Femur (tissue), 1 donor: Measurements from ENCODE around the gene CTR9.

Source experiments
- DNase-seq: peaks from one replicate; pipeline ENCODE4 v3.0.0-alpha.2; 2017

CTR9 gene

GRCh38 chr11:10743354-10744000, 7.6 kb upstream of the CTR9 start:
- no peak for DNase-seq

DNA sequence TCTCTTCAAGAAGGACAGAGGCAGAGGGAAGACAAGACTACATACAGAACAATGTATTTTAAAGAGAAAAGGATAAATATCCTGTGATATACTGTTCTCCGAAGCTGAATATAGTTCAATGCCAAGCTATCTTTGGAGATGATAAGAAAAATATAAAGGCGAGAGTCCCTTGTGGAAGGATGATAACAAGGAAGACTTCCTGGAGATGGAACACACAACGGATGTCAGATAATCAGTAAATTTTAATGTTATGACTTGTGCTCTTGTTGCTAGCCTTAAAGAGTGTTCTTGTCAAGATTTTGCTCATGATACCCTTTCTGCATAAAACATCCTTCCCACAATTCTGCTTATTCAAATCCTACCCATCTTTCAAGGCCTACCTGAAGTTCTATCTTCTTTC, 6.8 kb upstream of the CTR9 start:
- no peak for DNase-seq

GRCh38 chr11:10746871-10747270, 4.2 kb upstream of the CTR9 start:
- DNase-seq = no peak

GRCh38 chr11:10747733-10748132, 3.3 kb upstream of the CTR9 start:
- no peak for DNase-seq

- no peak for DNase-seq
Observed at GRCh38 chr11:10749476-10749875, 1.6 kb upstream of the CTR9 start.

GRCh38 chr11:10751581-10751940, 515 bp downstream of the CTR9 start:
- DNase-seq = no peak

- DNase-seq = no peak
Observed at GRCh38 chr11:10752061-10752460, 1.0 kb downstream of the CTR9 start.

DNA sequence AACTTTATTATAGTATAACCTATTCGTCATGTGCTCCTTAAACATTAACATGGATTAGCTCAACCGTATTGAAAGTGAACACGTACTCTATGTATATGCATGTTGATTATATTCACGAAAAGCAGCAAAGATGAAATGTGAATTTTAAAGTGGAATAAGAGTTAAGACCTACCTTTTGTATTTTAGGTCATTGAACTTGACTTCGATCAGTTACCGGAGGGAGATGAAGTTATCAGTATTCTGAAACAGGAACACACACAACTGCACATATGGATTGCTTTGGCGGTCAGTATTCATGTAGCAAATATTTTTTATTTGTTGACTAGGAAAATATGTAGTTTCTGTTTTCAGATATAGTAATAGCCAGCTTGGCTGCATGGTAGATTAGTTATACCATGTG, 1.4 kb downstream of the CTR9 start:
- no peak for DNase-seq

GRCh38 chr11:10758957-10759356, 7.9 kb downstream of the CTR9 start:
- no peak for DNase-seq

- no peak for DNase-seq
Observed at GRCh38 chr11:10761085-10761698, 10.1 kb downstream of the CTR9 start.

DNA sequence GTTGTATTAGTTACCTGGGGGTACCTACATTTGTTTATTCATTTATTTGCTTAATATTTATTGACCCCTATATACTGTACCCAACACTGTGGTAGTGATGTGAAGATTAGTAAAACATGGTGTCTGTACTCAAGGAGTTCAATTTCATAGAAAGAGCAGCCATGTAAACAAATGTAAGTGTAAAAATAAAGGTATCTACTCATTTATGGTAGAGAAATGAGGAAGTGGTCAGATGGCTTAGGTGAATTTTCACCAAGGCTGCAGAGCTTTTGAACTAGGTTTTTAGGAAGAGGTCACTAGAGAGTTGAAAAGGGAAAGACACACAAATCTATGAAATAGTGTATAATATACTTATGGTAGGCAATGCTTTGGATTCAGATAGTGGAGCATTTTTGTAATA, 11.1 kb downstream of the CTR9 start:
- DNase-seq = no peak

- DNase-seq = no peak
Observed at GRCh38 chr11:10762913-10763421, 11.9 kb downstream of the CTR9 start.

- no peak for DNase-seq
Observed at GRCh38 chr11:10763766-10764165, 12.7 kb downstream of the CTR9 start.

GRCh38 chr11:10764412-10764811, 13.4 kb downstream of the CTR9 start:
- DNase-seq = no peak

- peak; percentile 48 for DNase-seq
Observed at GRCh38 chr11:10770626-10771254, 19.7 kb downstream of the CTR9 start.

DNA sequence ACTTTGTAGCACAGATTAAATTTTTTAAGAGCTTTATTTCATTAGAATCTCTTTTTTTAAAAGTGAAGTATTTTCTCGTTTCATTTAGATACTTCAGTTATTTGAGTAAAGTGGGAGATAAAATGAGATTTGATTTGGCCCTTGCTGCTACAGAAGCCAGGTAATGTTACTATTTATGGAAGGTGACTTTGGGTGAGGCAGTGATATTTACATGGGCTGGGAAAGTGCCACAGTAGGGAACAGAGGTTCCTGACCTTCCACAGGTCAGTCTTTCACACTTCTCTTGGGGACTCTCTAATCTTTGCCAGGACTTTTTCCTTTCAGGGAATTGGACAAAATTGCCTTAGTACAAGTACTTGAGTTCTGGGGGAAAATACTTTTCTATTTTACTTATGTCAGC, 20.4 kb downstream of the CTR9 start:
- no peak for DNase-seq

- no peak for DNase-seq
Observed at GRCh38 chr11:10774811-10775210, 23.8 kb downstream of the CTR9 start.

DNA sequence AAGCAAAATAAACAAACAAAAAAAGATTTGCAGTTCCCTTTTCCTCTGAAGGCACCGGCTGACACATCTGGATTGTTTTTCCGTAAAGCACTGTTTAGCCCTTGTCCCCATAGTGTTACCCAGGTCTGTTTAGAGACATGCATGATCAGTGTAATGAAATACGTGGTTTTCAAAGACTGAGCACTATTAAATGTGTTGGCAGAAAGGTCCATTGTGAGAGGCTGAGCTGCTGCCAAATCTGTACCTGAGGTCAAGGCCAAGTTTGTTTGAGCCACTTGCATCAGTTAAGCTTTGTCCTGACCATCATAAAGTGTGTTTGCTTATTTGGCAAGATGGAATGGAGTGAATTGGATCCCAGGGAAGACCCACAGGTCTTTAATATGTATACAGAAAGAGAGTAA, 26.3 kb downstream of the CTR9 start:
- no peak for DNase-seq

GRCh38 chr11:10777806-10778205, 26.8 kb downstream of the CTR9 start:
- no peak for DNase-seq

DNA sequence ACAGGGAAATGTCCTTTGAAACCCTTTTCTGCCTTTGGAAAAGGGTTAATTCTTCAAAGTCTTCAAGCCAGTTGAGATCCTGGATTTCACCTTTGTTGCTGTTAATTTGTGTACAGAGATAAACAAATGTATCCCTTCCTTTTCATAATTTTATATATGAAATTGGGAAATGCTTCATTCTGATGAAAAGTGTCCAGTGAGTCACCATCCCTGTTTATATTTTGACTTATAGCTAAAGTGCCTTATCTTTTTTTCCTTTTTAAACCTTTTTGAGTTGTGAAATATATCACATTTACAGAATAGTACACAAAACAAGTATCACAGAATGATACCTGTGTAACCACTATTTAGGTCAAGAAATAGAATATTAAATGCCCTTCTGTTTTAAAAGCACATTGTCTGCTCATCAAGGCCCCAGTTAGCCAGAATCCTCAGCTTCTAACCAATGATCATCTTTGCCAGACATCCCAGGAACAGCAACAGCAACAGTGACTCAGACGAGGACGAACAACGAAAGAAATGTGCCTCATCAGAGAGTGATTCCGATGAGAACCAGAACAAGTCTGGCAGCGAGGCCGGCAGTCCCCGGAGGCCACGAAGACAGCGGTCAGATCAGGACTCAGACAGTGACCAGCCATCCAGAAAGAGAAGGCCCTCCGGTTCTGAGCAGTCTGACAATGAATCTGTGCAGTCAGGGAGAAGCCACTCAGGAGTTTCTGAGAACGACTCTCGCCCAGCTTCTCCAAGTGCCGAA, 27.3 kb downstream of the CTR9 start:
- no peak for DNase-seq

GRCh38 chr11:10779086-10779485, 28.0 kb downstream of the CTR9 start:
- DNase-seq = no peak

DNA sequence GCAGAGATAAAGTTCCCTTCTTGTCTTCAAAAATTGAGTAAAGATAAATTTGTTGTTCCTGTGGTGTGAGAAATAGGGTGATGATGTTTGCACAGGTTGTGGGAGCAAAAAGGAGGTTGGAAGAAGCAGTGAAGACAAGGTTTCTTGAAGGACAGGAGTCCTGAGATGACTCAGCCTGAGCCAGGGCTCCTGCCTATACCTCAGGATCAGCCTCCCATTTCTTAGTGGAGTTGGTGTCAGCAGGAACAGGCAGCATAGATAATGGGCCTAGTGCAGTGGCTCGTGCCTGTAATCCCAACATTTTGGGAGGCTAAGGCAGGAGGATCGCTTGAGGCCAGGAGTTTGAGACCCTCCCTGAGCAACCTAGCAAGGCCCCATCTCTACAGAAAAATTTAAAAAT, 29.0 kb downstream of the CTR9 start:
- DNase-seq = no peak

DNA sequence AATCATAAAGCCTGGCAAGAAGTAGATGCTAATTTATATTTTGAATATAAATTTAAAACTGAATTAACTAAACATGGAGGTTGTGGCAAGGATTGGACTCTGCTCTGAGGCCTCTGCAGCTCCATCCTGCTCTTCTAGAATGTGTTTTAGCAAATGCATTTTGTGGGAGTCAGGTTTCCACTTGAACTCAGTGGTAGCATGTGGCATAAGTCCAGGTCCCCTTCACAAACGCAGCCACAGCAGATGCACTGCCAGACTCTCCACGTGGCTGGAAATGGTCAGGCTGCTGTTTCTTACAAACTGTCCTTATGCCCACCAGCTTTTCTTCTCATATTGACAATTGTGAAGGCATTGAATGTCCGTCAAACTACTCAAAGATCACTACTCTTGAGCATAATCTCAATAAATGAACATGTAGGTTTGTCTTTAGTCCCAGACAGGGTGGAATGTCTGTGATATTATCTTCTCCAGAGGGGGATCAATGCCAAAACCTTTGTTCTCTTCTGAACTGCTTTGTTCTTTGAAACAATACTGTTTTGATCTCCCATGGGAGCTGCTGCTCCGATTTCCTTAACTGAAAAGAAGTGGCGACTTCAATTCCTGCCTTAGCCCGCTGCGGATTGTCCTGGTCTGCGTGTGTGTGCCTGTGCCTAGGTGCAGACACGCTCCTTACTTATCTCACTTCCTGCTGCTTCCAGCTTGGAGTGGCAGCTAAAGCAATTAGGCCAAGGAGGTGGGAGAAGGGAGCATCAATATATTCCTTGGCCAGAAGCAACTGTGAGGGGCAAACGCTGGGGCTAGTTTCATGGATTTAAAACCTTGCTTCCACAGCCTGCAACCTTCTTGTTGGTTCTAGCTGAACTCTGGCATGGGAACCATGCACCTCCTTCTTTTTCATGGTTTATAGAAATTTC, 33.4 kb downstream of the CTR9 start:
- DNase-seq = peak; percentile 64
